ENCODE data around the gene DMPK.

DMPK gene

GRCh38 chr19:45770192-45771101, 11.8 kb downstream of the DMPK start:
- Histone ChIP-seq H3K4me3 (ENCODE audit: low read length) (peak overlapping the region; percentile 75), H3K4me2 (ENCODE audit: low read length) (peak overlapping the region; percentile 85), H3K4me1 (ENCODE audit: low read length) (peaks cover 4% of the 10 kb centered on the region; the same call in 1 of the 2 replicates), H2AFZ (ENCODE audit: low read depth, low read length) (no peak overlapping the region; the same call in 1 of the 2 replicates), H3K79me2 (ENCODE audit: low read length) (no peaks in the 10 kb centered on the region), H3K36me3 (replicated peaks; ENCODE audit: low read depth, low read length) (no peaks in the 10 kb centered on the region), H3K9me3 (ENCODE audit: insufficient read depth, low read length) (no peaks in the 10 kb centered on the region), H4K20me1 (ENCODE audit: insufficient read depth, low read length) (no peaks in the 10 kb centered on the region), H3K27me3 (ENCODE audit: low read depth, low read length) (no peaks in the 10 kb centered on the region), H3K9ac (ENCODE audit: low read length) (peak overlapping the region; percentile 48), H3K27ac (ENCODE audit: low read length) (peak overlapping the region; percentile 51)
- TF ChIP-seq CTCF (IDR thresholded peaks at IDR 0.05; ENCODE audit: low read depth, low read length): peak; percentile 93
- TF ChIP-seq EZH2phosphoT487 (IDR thresholded peaks at IDR 0.05; ENCODE audit: low read depth): no peak

GRCh38 chr19:45769821-45770191, 12.5 kb downstream of the DMPK start:
- no peaks in the 10 kb centered on the region for H3K27me3 ChIP-seq (ENCODE audit: low read depth, low read length)
- H3K36me3 ChIP-seq (replicated peaks; ENCODE audit: low read depth, low read length): no peaks in the 10 kb centered on the region
- peak overlapping the region; percentile 48 for H3K9ac ChIP-seq (ENCODE audit: low read length)
- peak overlapping the region; percentile 75 for H3K4me3 ChIP-seq (ENCODE audit: low read length)
- H3K4me2 ChIP-seq (ENCODE audit: low read length): peak overlapping the region; percentile 85
- H2AFZ ChIP-seq (ENCODE audit: low read depth, low read length): no peak overlapping the region
- H3K4me1 ChIP-seq (ENCODE audit: low read length): peaks cover 4% of the 10 kb centered on the region; the same call in 1 of the 2 replicates
- H3K27ac ChIP-seq (ENCODE audit: low read length): peak overlapping the region; percentile 51
- no peaks in the 10 kb centered on the region for H3K9me3 ChIP-seq (ENCODE audit: insufficient read depth, low read length)
- no peaks in the 10 kb centered on the region for H3K79me2 ChIP-seq (ENCODE audit: low read length)
- H4K20me1 ChIP-seq (ENCODE audit: insufficient read depth, low read length): no peaks in the 10 kb centered on the region
- TF ChIP-seq CTCF (IDR thresholded peaks at IDR 0.05; ENCODE audit: low read depth, low read length) (no peak), EZH2phosphoT487 (IDR thresholded peaks at IDR 0.05; ENCODE audit: low read depth) (no peak)

- H3K4me2 ChIP-seq (ENCODE audit: low read length): peak within 1 kb of the TSS; percentile 89
- H3K9ac ChIP-seq (ENCODE audit: low read length): peak within 1 kb of the TSS; percentile 93
- TF ChIP-seq EZH2phosphoT487 (IDR thresholded peaks at IDR 0.05; ENCODE audit: low read depth) (no peak), CTCF (IDR thresholded peaks at IDR 0.05; ENCODE audit: low read depth, low read length) (no peak)
- no peaks in the 10 kb centered on the region for H3K9me3 ChIP-seq (ENCODE audit: insufficient read depth, low read length)
- H3K27me3 ChIP-seq (ENCODE audit: low read depth, low read length): no peaks in the 10 kb centered on the region
- no peaks in the 10 kb centered on the region for H4K20me1 ChIP-seq (ENCODE audit: insufficient read depth, low read length)
- no peaks in the 10 kb centered on the region for H3K36me3 ChIP-seq (replicated peaks; ENCODE audit: low read depth, low read length)
- H2AFZ ChIP-seq (ENCODE audit: low read depth, low read length): peak within 1 kb of the TSS; percentile 42
- H3K27ac ChIP-seq (ENCODE audit: low read length): peak within 1 kb of the TSS; percentile 72
- peak within 1 kb of the TSS; percentile 82 for H3K4me3 ChIP-seq (ENCODE audit: low read length)
- peaks cover 4% of the 10 kb centered on the region; the same call in 1 of the 2 replicates for H3K4me1 ChIP-seq (ENCODE audit: low read length)
- no peaks in the 10 kb centered on the region for H3K79me2 ChIP-seq (ENCODE audit: low read length)
These were observed 13.1 kb downstream of the DMPK start, which contains the start of gene SIX5 for GRCh38 chr19:45768984-45769782. SIX5 (minus strand) TSS chr19:45769252; CDS start chr19:45768844, 408 bp downstream.

- peak overlapping the region; percentile 93 for H3K9ac ChIP-seq (ENCODE audit: low read length)
- TF ChIP-seq CTCF (IDR thresholded peaks at IDR 0.05; ENCODE audit: low read depth, low read length) (no peak), EZH2phosphoT487 (IDR thresholded peaks at IDR 0.05; ENCODE audit: low read depth) (no peak)
- H3K4me3 ChIP-seq (ENCODE audit: low read length): peak overlapping the region; percentile 82
- no peaks in the 10 kb centered on the region for H4K20me1 ChIP-seq (ENCODE audit: insufficient read depth, low read length)
- no peaks in the 10 kb centered on the region for H3K9me3 ChIP-seq (ENCODE audit: insufficient read depth, low read length)
- peak overlapping the region; percentile 42 for H2AFZ ChIP-seq (ENCODE audit: low read depth, low read length)
- H3K4me1 ChIP-seq (ENCODE audit: low read length): peaks cover 4% of the 10 kb centered on the region; the same call in 1 of the 2 replicates
- peak overlapping the region; percentile 72 for H3K27ac ChIP-seq (ENCODE audit: low read length)
- H3K79me2 ChIP-seq (ENCODE audit: low read length): no peaks in the 10 kb centered on the region
- no peaks in the 10 kb centered on the region for H3K36me3 ChIP-seq (replicated peaks; ENCODE audit: low read depth, low read length)
- peak overlapping the region; percentile 89 for H3K4me2 ChIP-seq (ENCODE audit: low read length)
- no peaks in the 10 kb centered on the region for H3K27me3 ChIP-seq (ENCODE audit: low read depth, low read length)
These were observed 13.7 kb downstream of the DMPK start for GRCh38 chr19:45768655-45768983.
